HEK293T (cell line): ENCODE measurements around the gene ENTREP1.

Experiments
- CTCF ChIA-PET: fragments of 350-600 bp; formaldehyde crosslinking; extraction: SDS; loops from one replicate; lab custom pipeline; 2021; ENCODE audit warnings: antibody characterized with exemption, inconsistent platforms; lab: Yijun Ruan, JAX
- POLR2A ChIA-PET: fragments of 350-600 bp; formaldehyde crosslinking; extraction: SDS; loops from one replicate; lab custom pipeline; 2020; ENCODE audit warnings: antibody characterized with exemption, inconsistent platforms; lab: Yijun Ruan, JAX
- DNase-seq: peaks from one replicate; pipeline ENCODE4 v3.0.0; 2012; ENCODE audit warnings: mixed read lengths; ENCODE audit errors: extremely low spot score
- ARNT ChIP-seq: fragments of 450-650 bp; IDR thresholded peaks from 2 replicates; pipeline ENCODE4 v1.6.1; 2017; ENCODE audit warnings: mild to moderate bottlenecking
- BHLHE40 ChIP-seq: fragments of 450-650 bp; IDR thresholded peaks from 2 replicates; pipeline ENCODE4 v1.6.1; 2016; ENCODE audit warnings: mild to moderate bottlenecking, moderate library complexity, borderline replicate concordance
- CTBP1 ChIP-seq: fragments of 450-650 bp; IDR thresholded peaks from 2 replicates; pipeline ENCODE4 v1.6.1; 2016; ENCODE audit warnings: borderline replicate concordance
- ELF4 ChIP-seq: fragments of 450-650 bp; IDR thresholded peaks from 2 replicates; pipeline ENCODE4 v1.6.1; 2017; ENCODE audit warnings: antibody characterized with exemption
- FOXA1 ChIP-seq: fragments of 450-650 bp; IDR thresholded peaks from 2 replicates; pipeline ENCODE4 v1.6.1; 2016; ENCODE audit warnings: mild to moderate bottlenecking
- FOXK2 ChIP-seq: fragments of 450-650 bp; IDR thresholded peaks from 2 replicates; pipeline ENCODE4 v1.6.1; 2016; ENCODE audit warnings: mild to moderate bottlenecking
- FOXM1 ChIP-seq: fragments of 450-650 bp; IDR thresholded peaks from 2 replicates; pipeline ENCODE4 v1.6.1; 2017; ENCODE audit warnings: mild to moderate bottlenecking, borderline replicate concordance
- HDGF ChIP-seq: fragments of 450-650 bp; IDR thresholded peaks from 2 replicates; pipeline ENCODE4 v1.6.1; 2017; ENCODE audit warnings: antibody characterized with exemption, borderline replicate concordance
- L3MBTL2 ChIP-seq: fragments of 450-650 bp; conservative IDR thresholded peaks from 2 replicates; pipeline ENCODE4 v1.6.1; 2016; ENCODE audit warnings: mild to moderate bottlenecking
- LEF1 ChIP-seq: fragments of 450-650 bp; IDR thresholded peaks from 2 replicates; pipeline ENCODE4 v1.6.1; 2017; ENCODE audit warnings: mild to moderate bottlenecking, borderline replicate concordance
- NFRKB ChIP-seq: fragments of 450-650 bp; IDR thresholded peaks from 2 replicates; pipeline ENCODE4 v1.6.1; 2016; ENCODE audit warnings: mild to moderate bottlenecking, moderate library complexity
- PKNOX1 ChIP-seq: fragments of 450-650 bp; IDR thresholded peaks from 2 replicates; pipeline ENCODE4 v1.6.1; 2016
- SP1 ChIP-seq: fragments of 450-650 bp; IDR thresholded peaks from 2 replicates; pipeline ENCODE4 v1.6.1; 2017
- SUZ12 ChIP-seq: fragments of 450-650 bp; IDR thresholded peaks from 2 replicates; pipeline ENCODE4 v1.6.1; 2016; ENCODE audit warnings: mild to moderate bottlenecking
- TARDBP ChIP-seq: fragments of 450-650 bp; IDR thresholded peaks from 2 replicates; pipeline ENCODE4 v1.6.1; 2016
- ZNF384 ChIP-seq: fragments of 450-650 bp; IDR thresholded peaks from 2 replicates; pipeline ENCODE4 v1.6.1; 2016

Gene ENTREP1

GRCh38 chr9:69425136-69425801, 100.3 kb downstream of the ENTREP1 start:
- TF ChIP-seq TARDBP (no peak), HDGF (no peak), FOXA1 (no peak), PKNOX1 (no peak), ARNT (no peak), FOXK2 (no peak), ZNF384 (no peak), L3MBTL2 (no peak), SP1 (no peak), LEF1 (no peak), BHLHE40 (no peak), ELF4 (no peak)

GRCh38 chr9:69427286-69427685, 102.3 kb downstream of the ENTREP1 start:
- TF ChIP-seq HDGF (no peak), L3MBTL2 (no peak), FOXK2 (no peak)
- POLR2A ChIA-PET = no interaction called here
- DNase-seq = no peak
- CTCF ChIA-PET = no interaction called here

More at GRCh38 chr9:69425136-69425801, 100.3 kb downstream of the ENTREP1 start:
- no peak for DNase-seq
- ChIA-PET CTCF (no interaction called here), POLR2A (no interaction called here)

- ChIA-PET CTCF (no interaction called here), POLR2A (no interaction called here)
- TF ChIP-seq SP1 = no peak
- no peak for TF ChIP-seq HDGF
- TF ChIP-seq SUZ12 = no peak
- no peak for TF ChIP-seq L3MBTL2
- no peak for TF ChIP-seq NFRKB
- no peak for TF ChIP-seq ZNF384
- TF ChIP-seq ARNT = no peak
- TF ChIP-seq BHLHE40 = no peak
- no peak for TF ChIP-seq CTBP1
- no peak for TF ChIP-seq LEF1
- TF ChIP-seq FOXA1 = no peak
- TF ChIP-seq FOXM1 = no peak
- TF ChIP-seq PKNOX1 = no peak
- TF ChIP-seq TARDBP = no peak
- TF ChIP-seq ELF4 = no peak
- no peak for TF ChIP-seq FOXK2
- no peak for DNase-seq
These were observed 103.2 kb downstream of the ENTREP1 start for GRCh38 chr9:69428017-69428785.

- ChIA-PET POLR2A (no interaction called here), CTCF (no interaction called here)
- no peak for TF ChIP-seq FOXA1
- TF ChIP-seq SP1 = no peak
- no peak for TF ChIP-seq FOXK2
- TF ChIP-seq PKNOX1 = no peak
- no peak for TF ChIP-seq HDGF
- no peak for TF ChIP-seq NFRKB
- TF ChIP-seq ARNT = no peak
- no peak for TF ChIP-seq SUZ12
- no peak for DNase-seq
These were observed 104.3 kb downstream of the ENTREP1 start for GRCh38 chr9:69429281-69429680.

- ChIA-PET POLR2A (no interaction called here), CTCF (no interaction called here)
- DNase-seq = no peak
- no peak for TF ChIP-seq FOXK2
- no peak for TF ChIP-seq TARDBP
- TF ChIP-seq NFRKB = no peak
- no peak for TF ChIP-seq FOXM1
- no peak for TF ChIP-seq LEF1
- TF ChIP-seq CTBP1 = no peak
- no peak for TF ChIP-seq SUZ12
- no peak for TF ChIP-seq FOXA1
- no peak for TF ChIP-seq ZNF384
- TF ChIP-seq ELF4 = no peak
- TF ChIP-seq BHLHE40 = no peak
- no peak for TF ChIP-seq PKNOX1
- TF ChIP-seq SP1 = no peak
- no peak for TF ChIP-seq L3MBTL2
- TF ChIP-seq ARNT = no peak
- no peak for TF ChIP-seq HDGF
These were observed 105.2 kb downstream of the ENTREP1 start for GRCh38 chr9:69430206-69430605.

- TF ChIP-seq L3MBTL2 (no peak), LEF1 (no peak), ELF4 (no peak), FOXK2 (no peak), SUZ12 (no peak)
- CTCF ChIA-PET = interaction anchor here (0.7 kb wide), 1 partner anchor 104 kb away, joined by 3 read pairs; no protein-coding TSS in a partner anchor
- POLR2A ChIA-PET = no interaction called here
- no peak for DNase-seq
These were observed 106.2 kb downstream of the ENTREP1 start for GRCh38 chr9:69431203-69431602.
